ENCODE measurements around the gene MAP3K7.
A peak's percentile ranks its signal among the peaks of the same experiment; 100 is the strongest.

The MAP3K7 gene

DNA sequence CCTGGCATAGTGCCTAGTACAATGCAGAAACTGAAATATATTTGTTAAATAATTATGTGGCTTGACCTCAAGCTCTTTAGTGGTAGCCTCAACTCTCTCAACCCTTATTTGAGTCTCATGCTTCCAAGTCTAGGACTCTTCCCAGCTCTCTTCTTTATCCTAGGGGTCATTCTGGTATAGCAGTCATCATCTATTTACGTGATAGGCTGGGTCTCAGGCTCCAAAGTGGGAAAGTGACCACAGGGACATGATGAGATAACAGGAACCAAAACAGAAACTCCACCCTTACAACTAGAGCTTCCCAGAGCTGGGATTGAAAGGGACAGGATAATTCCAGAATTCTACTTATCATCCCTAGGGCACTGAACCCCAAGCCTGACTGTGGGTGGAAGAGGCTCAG lies 17.7 kb upstream of the MAP3K7 start:
- no peaks in the 10 kb centered on the region for H3K9me3 ChIP-seq (ENCODE audit: insufficient read depth, low read depth, low read length)
- H3K27me3 ChIP-seq (ENCODE audit: insufficient read depth, low read length, poor library complexity, severe bottlenecking): peaks cover 16% of the 10 kb centered on the region

DNA sequence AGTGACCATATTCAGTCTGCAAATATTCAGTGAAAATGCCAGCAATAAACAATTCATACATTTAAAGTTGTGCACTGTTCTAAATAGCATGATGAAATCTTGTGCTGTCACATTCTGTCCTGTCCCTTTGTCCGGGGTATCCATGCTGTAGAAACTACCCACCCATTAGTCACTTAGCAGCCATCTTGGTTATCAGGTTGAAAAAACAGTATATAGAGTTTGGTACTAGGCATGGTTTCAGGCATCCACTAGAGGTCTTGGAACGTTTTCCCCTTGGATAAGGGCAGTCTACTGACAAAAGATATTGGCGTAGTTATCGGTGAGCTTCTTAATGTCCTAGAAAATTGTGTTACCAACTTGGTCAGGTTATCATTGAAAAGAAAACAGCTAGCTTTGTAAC lies 12.3 kb upstream of the MAP3K7 start:
- H3K4me2 ChIP-seq (ENCODE audit: low read depth, low read length, poor library complexity, severe bottlenecking): peak overlapping the region; percentile 19
- TF ChIP-seq, protein P1, sequence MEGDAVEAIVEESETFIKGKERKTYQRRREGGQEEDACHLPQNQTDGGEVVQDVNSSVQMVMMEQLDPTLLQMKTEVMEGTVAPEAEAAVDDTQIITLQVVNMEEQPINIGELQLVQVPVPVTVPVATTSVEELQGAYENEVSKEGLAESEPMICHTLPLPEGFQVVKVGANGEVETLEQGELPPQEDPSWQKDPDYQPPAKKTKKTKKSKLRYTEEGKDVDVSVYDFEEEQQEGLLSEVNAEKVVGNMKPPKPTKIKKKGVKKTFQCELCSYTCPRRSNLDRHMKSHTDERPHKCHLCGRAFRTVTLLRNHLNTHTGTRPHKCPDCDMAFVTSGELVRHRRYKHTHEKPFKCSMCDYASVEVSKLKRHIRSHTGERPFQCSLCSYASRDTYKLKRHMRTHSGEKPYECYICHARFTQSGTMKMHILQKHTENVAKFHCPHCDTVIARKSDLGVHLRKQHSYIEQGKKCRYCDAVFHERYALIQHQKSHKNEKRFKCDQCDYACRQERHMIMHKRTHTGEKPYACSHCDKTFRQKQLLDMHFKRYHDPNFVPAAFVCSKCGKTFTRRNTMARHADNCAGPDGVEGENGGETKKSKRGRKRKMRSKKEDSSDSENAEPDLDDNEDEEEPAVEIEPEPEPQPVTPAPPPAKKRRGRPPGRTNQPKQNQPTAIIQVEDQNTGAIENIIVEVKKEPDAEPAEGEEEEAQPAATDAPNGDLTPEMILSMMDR (conservative IDR thresholded peaks at IDR 0.05; ENCODE audit: low read length): no peak
- TF ChIP-seq EZH2phosphoT487 (IDR thresholded peaks at IDR 0.05; ENCODE audit: borderline replicate concordance): no peak

More for the DNA sequence above, 17.7 kb upstream of the MAP3K7 start:
- no peaks in the 10 kb centered on the region for H4K20me1 ChIP-seq (ENCODE audit: insufficient read depth, low read length, poor library complexity, severe bottlenecking)
- no peak overlapping the region for H3K4me3 ChIP-seq (ENCODE audit: low read length, poor library complexity, severe bottlenecking)
- no peaks in the 10 kb centered on the region for H3F3A ChIP-seq (ENCODE audit: low read depth)
- no peaks in the 10 kb centered on the region for H3K4me1 ChIP-seq (ENCODE audit: insufficient read depth, low read length, poor library complexity, severe bottlenecking)
- no peaks in the 10 kb centered on the region for H3K79me2 ChIP-seq (ENCODE audit: insufficient read depth, low read length)
- no peaks in the 10 kb centered on the region for H3K36me3 ChIP-seq (ENCODE audit: insufficient read depth, low read length)
- no peak overlapping the region for H2AFZ ChIP-seq (ENCODE audit: low read length)
- no peaks in the 10 kb centered on the region for H3K9me2 ChIP-seq (replicated peaks; ENCODE audit: low read depth, low read length)
- H3K9ac ChIP-seq (ENCODE audit: low read depth, low read length, poor library complexity, severe bottlenecking): no peak overlapping the region
- no peak overlapping the region for H3K4me2 ChIP-seq (ENCODE audit: low read depth, low read length, poor library complexity, severe bottlenecking)
- TF ChIP-seq, protein P1 (conservative IDR thresholded peaks at IDR 0.05; ENCODE audit: low read length): no peak
- TF ChIP-seq EZH2phosphoT487 (IDR thresholded peaks at IDR 0.05; ENCODE audit: borderline replicate concordance): no peak

DNA sequence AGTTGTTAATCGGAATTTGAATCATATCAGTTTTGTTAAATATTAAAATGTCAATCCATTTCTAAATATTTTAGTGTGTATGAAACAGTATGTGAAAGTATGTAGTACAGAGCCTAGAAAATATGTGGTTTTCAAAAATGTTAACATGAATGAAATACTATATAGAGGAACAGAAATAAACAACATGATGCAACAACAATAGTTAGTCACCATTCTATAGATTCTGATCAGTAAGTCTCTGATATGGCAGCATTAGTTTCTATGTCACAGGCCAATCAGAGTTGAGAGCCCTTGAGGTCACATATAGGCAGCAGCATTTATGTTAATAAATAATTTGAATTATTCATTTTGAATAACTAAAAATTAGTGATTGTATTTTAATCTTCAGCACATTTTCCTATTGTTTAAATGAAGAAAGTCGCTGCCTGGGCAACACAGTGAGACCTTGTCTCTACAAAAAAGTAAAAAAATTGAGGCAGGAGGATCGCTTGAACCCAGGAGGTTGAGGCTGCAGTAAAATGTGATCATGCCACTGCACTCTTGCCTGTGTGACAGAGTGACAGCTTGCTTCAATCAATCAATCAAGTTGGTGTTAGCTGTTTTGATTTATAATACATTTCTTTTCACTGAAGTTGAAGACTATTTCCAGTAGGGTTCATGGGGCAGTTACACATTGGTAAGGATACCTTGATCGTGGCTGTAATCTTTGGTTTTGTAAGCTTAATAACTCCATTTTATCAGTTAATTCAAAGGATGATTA lies 11.5 kb upstream of the MAP3K7 start:
- Histone ChIP-seq H3K9me2 (replicated peaks; ENCODE audit: low read depth, low read length) (no peaks in the 10 kb centered on the region), H3K9ac (ENCODE audit: low read depth, low read length, poor library complexity, severe bottlenecking) (no peak overlapping the region), H3K4me2 (ENCODE audit: low read depth, low read length, poor library complexity, severe bottlenecking) (peak overlapping the region; percentile 19), H3K4me3 (ENCODE audit: low read length, poor library complexity, severe bottlenecking) (no peak overlapping the region), H2AFZ (ENCODE audit: low read length) (peak overlapping the region; percentile 68), H4K20me1 (ENCODE audit: insufficient read depth, low read length, poor library complexity, severe bottlenecking) (no peaks in the 10 kb centered on the region), H3K79me2 (ENCODE audit: insufficient read depth, low read length) (no peaks in the 10 kb centered on the region), H3K4me1 (ENCODE audit: insufficient read depth, low read length, poor library complexity, severe bottlenecking) (no peaks in the 10 kb centered on the region), H3F3A (ENCODE audit: low read depth) (no peaks in the 10 kb centered on the region), H3K36me3 (ENCODE audit: insufficient read depth, low read length) (no peaks in the 10 kb centered on the region), H3K27me3 (ENCODE audit: insufficient read depth, low read length, poor library complexity, severe bottlenecking) (peaks cover 36% of the 10 kb centered on the region), H3K9me3 (ENCODE audit: insufficient read depth, low read depth, low read length) (no peaks in the 10 kb centered on the region)
- no peak for TF ChIP-seq EZH2phosphoT487 (IDR thresholded peaks at IDR 0.05; ENCODE audit: borderline replicate concordance)
- TF ChIP-seq, protein P1 (conservative IDR thresholded peaks at IDR 0.05; ENCODE audit: low read length): no peak

More for the DNA sequence above, 12.3 kb upstream of the MAP3K7 start:
- Histone ChIP-seq H3K36me3 (ENCODE audit: insufficient read depth, low read length) (no peaks in the 10 kb centered on the region), H3K27me3 (ENCODE audit: insufficient read depth, low read length, poor library complexity, severe bottlenecking) (peaks cover 32% of the 10 kb centered on the region), H3K9me2 (replicated peaks; ENCODE audit: low read depth, low read length) (no peaks in the 10 kb centered on the region), H3K4me1 (ENCODE audit: insufficient read depth, low read length, poor library complexity, severe bottlenecking) (no peaks in the 10 kb centered on the region), H4K20me1 (ENCODE audit: insufficient read depth, low read length, poor library complexity, severe bottlenecking) (no peaks in the 10 kb centered on the region), H3F3A (ENCODE audit: low read depth) (no peaks in the 10 kb centered on the region), H2AFZ (ENCODE audit: low read length) (peak overlapping the region; percentile 68), H3K79me2 (ENCODE audit: insufficient read depth, low read length) (no peaks in the 10 kb centered on the region), H3K9ac (ENCODE audit: low read depth, low read length, poor library complexity, severe bottlenecking) (no peak overlapping the region), H3K9me3 (ENCODE audit: insufficient read depth, low read depth, low read length) (no peaks in the 10 kb centered on the region), H3K4me3 (ENCODE audit: low read length, poor library complexity, severe bottlenecking) (no peak overlapping the region)
